Coronary artery (tissue), 2 donors: Measurements from ENCODE around the gene OTULINL.

ENCODE experiments used
- DNase-seq: peaks from one replicate; pipeline ENCODE4 v3.0.0-alpha.2; 2017; ENCODE audit warnings: low spot score
- H3K27ac ChIP-seq, 2 donors: fragments of 200-600 bp; sonication (generic); one replicate each; pipeline ENCODE4 v1.5.1; 2016 to 2019
- H3K4me3 ChIP-seq: fragments of 200-600 bp; sonication (generic); 2 replicates; pipeline ENCODE4 v1.5.1; 2016; ENCODE audit warnings: mild to moderate bottlenecking, moderate library complexity
- CTCF ChIP-seq: fragments of 200-600 bp; sonication (generic); IDR thresholded peaks from one replicate; pipeline ENCODE4 v1.5.1; 2019; ENCODE audit warnings: antibody characterized with exemption

Gene OTULINL

GRCh38 chr5:14614490-14614889 lies 32.9 kb downstream of the OTULINL start:
- no peak for DNase-seq
- Histone ChIP-seq H3K27ac (no peak overlapping the region), H3K4me3 (no peak overlapping the region)
- no peak for TF ChIP-seq CTCF

- no peak overlapping the region for H3K4me3 ChIP-seq
- DNase-seq, result no peak
- TF ChIP-seq CTCF, result no peak
- H3K27ac ChIP-seq, result no peak overlapping the region
These were observed 33.8 kb downstream of the OTULINL start for GRCh38 chr5:14615365-14615764.

DNA sequence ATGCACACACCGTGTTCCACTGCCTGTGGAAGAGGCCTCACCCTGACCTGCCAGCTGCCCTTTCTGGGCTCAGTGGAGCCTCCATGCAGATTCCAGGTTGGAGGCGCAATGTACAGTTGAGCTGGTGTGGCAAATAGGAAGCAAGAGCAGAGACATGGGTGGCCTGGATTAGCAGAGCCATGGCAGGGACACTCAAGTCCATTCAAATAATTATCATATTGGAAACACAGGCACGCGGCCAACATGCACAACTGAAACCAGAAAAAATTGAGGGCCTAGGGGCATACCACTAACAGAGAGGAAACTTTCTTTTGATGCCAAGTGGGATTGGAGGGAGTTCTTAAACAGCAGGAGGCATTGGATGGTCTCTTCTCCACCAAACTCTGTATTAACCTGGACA lies 35.8 kb downstream of the OTULINL start:
- H3K4me3 ChIP-seq, result no peak overlapping the region
- no peak for DNase-seq
- H3K27ac ChIP-seq, result no peak overlapping the region
- no peak for TF ChIP-seq CTCF

- H3K27ac ChIP-seq, result no peak overlapping the region
- DNase-seq, result no peak
- H3K4me3 ChIP-seq, result no peak overlapping the region
- no peak for TF ChIP-seq CTCF
These were observed 45.7 kb downstream of the OTULINL start for GRCh38 chr5:14627270-14627669.

DNA sequence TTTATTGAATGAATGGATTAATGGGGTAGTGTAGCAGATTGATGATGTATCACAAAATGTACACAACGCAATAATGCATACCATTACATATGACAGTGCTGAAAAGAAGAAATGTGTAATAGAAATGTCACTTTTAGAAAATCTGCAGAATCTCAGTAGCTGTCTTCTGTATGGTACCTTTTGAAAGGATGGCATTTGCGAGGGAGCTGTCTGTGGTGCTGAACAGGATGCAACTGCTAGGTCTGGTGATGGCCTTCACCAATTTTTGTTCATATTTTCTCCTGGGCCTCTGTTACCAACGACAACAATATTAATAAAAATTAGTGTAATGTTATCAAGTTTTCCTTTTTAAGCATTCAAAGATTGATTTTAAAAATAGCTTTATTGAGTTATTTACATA lies 46.8 kb downstream of the OTULINL start:
- no peak for DNase-seq
- H3K27ac ChIP-seq, result no peak overlapping the region
- TF ChIP-seq CTCF, result no peak
- H3K4me3 ChIP-seq, result no peak overlapping the region

- no peak overlapping the region for H3K4me3 ChIP-seq
- H3K27ac ChIP-seq, result no peak overlapping the region
- DNase-seq, result no peak
- TF ChIP-seq CTCF, result no peak
These were observed 49.1 kb downstream of the OTULINL start for GRCh38 chr5:14630671-14631070.

DNA sequence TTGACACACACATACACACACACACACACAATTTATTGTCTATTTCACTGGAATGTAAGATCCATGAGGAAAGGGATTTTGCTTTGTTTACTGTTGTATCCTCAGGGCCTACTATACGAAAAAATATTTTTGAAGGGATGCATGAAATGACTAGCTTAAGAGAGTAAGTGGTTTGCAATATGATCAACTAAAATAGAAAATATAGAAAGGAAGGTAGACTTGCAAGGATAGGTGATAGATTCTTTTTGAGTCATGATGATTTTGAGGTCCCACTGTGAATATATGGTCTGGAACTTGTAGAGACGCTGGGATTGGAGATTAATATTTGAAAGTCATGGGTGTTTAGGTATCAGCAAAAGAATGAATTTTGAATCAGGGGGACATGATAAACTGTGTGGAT lies 54.1 kb downstream of the OTULINL start:
- DNase-seq, result no peak
- Histone ChIP-seq H3K27ac (no peak overlapping the region), H3K4me3 (no peak overlapping the region)
- no peak for TF ChIP-seq CTCF
